Esophagus muscularis mucosa (tissue), 4 donors: ENCODE results near the gene SLC7A11. TPM values are rescaled to one million over a fixed set of nuclear protein-coding genes. Genes with fewer than 3 reads are reported as not detected.
"Not testable (repeated sequence)": the region's sequence is repeated elsewhere in the genome, so short reads cannot be mapped to it uniquely, and the experiment has no call there.

ENCODE experiments used
- DNase-seq: peaks from one replicate; pipeline ENCODE4 v3.0.0-alpha.2; 2017; ENCODE audit errors: extremely low spot score
- H3K27ac ChIP-seq, 4 donors: fragments of 200-600 bp; sonication (generic); replicated peaks in 1 of 4; 1 replicate in 3 of 4; 2 replicates in 1 of 4; pipeline ENCODE4 v1.5.1; 2016 to 2019; ENCODE audit warnings: mild to moderate bottlenecking in 1 of 4
- H3K27me3 ChIP-seq, 4 donors: fragments of 200-600 bp; sonication (generic); one replicate each; pipeline versions ENCODE4 v1.5.1 to v1.6.0; 2016 to 2019
- H3K36me3 ChIP-seq, 4 donors: fragments of 200-600 bp; sonication (generic); one replicate each; pipeline ENCODE4 v1.5.1; 2016 to 2019
- H3K4me1 ChIP-seq, 4 donors: fragments of 200-600 bp; sonication (generic); one replicate each; pipeline ENCODE4 v1.5.1; 2016 to 2019
- H3K4me3 ChIP-seq, 4 donors: fragments of 200-600 bp; sonication (generic); 1 replicate in 2 of 4; 2 replicates in 2 of 4; pipeline ENCODE4 v1.5.1; 2016 to 2019; ENCODE audit warnings: mild to moderate bottlenecking in 4 of 4, moderate library complexity in 1 of 4
- H3K9me3 ChIP-seq, 4 donors: fragments of 200-600 bp; sonication (generic); 1 replicate in 3 of 4; 2 replicates in 1 of 4; pipeline ENCODE4 v1.5.1; 2016 to 2019
- CTCF ChIP-seq, 3 experiments: fragments of 200-600 bp in 2 of 3; fragments of 450-650 bp in 1 of 3; sonication (generic) in 2 of 3; IDR thresholded peaks; one replicate each; pipeline ENCODE4 v1.5.1; 2017 to 2019; ENCODE audit warnings: antibody characterized with exemption in 3 of 3, mild to moderate bottlenecking in 2 of 3, moderate library complexity in 1 of 3
- EP300 ChIP-seq: sonication (generic); formaldehyde crosslinking; IDR thresholded peaks from one replicate; pipeline ENCODE4 v1.6.1; 2017; ENCODE audit warnings: antibody characterized with exemption
- POLR2A ChIP-seq: fragments of 450-650 bp; IDR thresholded peaks from one replicate; pipeline ENCODE4 v1.6.1; 2017; ENCODE audit warnings: antibody characterized with exemption, moderate library complexity, mild to moderate bottlenecking, low read depth
- POLR2AphosphoS5 ChIP-seq, 2 donors: sonication (generic); formaldehyde crosslinking; IDR thresholded peaks; one replicate each; pipeline ENCODE4 v1.6.1; 2017; ENCODE audit warnings: antibody characterized with exemption in 2 of 2
- WGBS: methylation state at CpG from one replicate; pipeline ENCODE4 v1.1.5; 2018; 5-methylcytosine and 5-hydroxymethylcytosine counted together
- intact Hi-C: fragments of 100-400 bp; cut with DNase I; formaldehyde crosslinking; loops from one replicate; pipeline ENCODE4 v1.15.1; 2023
- total RNA-seq, 4 donors: library from RNA; depleted of rRNA; stranded (reverse); fragments of >200 nt; gene quantifications; one replicate each; pipeline versions ENCODE4 v1.1.0 to v1.2.1, GENCODE V29; 2016

SLC7A11 gene
- total RNA-seq, 4 donors from 2014 or later: 0.19 to 0.83 (median 0.31) TPM

- Histone ChIP-seq H3K4me3 (no peak overlapping the region), H3K27me3 (no peaks in the 10 kb centered on the region), H3K4me1 (peaks cover 0 to 16% (median 11%) of the 10 kb centered on the region in 4 donors), H3K9me3 (no peaks in the 10 kb centered on the region), H3K27ac (peak overlapping the region in 3 of 4 donors; percentile 25 to 51 (median 40)), H3K36me3 (no peaks in the 10 kb centered on the region)
- WGBS: 13% methylated on average over 4 of the region's 4 CpGs
- intact Hi-C loops: no loop called here
- no peak for TF ChIP-seq POLR2A
- peak in 1 of 3 experiments; percentile 15 for TF ChIP-seq CTCF (IDR thresholded peaks at IDR 0.05)
- TF ChIP-seq EP300: no peak
- no peak for TF ChIP-seq POLR2AphosphoS5 (IDR thresholded peaks at IDR 0.05)
- no peak for DNase-seq
Measured at GRCh38 chr4:138222046-138222445, 20.1 kb downstream of the SLC7A11 start.

- Histone ChIP-seq H3K36me3 (no peaks in the 10 kb centered on the region), H3K4me1 (peaks cover 0 to 16% (median 11%) of the 10 kb centered on the region in 4 donors), H3K27ac (no peak overlapping the region), H3K27me3 (no peaks in the 10 kb centered on the region), H3K4me3 (no peak overlapping the region), H3K9me3 (no peaks in the 10 kb centered on the region)
- TF ChIP-seq EP300 (no peak), POLR2A (no peak), POLR2AphosphoS5 (IDR thresholded peaks at IDR 0.05) (no peak), CTCF (IDR thresholded peaks at IDR 0.05) (no peak)
- intact Hi-C loops: no loop called here
- WGBS: 78% methylated on average over 5 of the region's 5 CpGs
- DNase-seq: no peak
Measured at GRCh38 chr4:138218976-138219375, 23.2 kb downstream of the SLC7A11 start.

GRCh38 chr4:138217567-138217966 lies 24.6 kb downstream of the SLC7A11 start:
- H3K27ac ChIP-seq: no peak overlapping the region
- 90% methylated on average over 5 of the region's 5 CpGs for WGBS
- no peaks in the 10 kb centered on the region for H3K36me3 ChIP-seq
- TF ChIP-seq POLR2AphosphoS5 (IDR thresholded peaks at IDR 0.05) (no peak), CTCF (IDR thresholded peaks at IDR 0.05) (no peak), EP300 (no peak), POLR2A (no peak)
- no peak for DNase-seq
- intact Hi-C loops: no loop called here
- peaks cover 0 to 12% (median 8%) of the 10 kb centered on the region in 4 donors for H3K4me1 ChIP-seq
- no peak overlapping the region for H3K4me3 ChIP-seq
- H3K27me3 ChIP-seq: no peaks in the 10 kb centered on the region
- no peaks in the 10 kb centered on the region for H3K9me3 ChIP-seq

- Histone ChIP-seq H3K4me3 (no peak overlapping the region), H3K4me1 (peaks cover 0 to under 1% (median 0%) of the 10 kb centered on the region in 4 donors), H3K36me3 (no peaks in the 10 kb centered on the region), H3K9me3 (no peaks in the 10 kb centered on the region), H3K27ac (no peak overlapping the region), H3K27me3 (no peaks in the 10 kb centered on the region)
- intact Hi-C loops: no loop called here
- WGBS: 79% methylated on average over 4 of the region's 4 CpGs
- no peak for DNase-seq
- no peak for TF ChIP-seq POLR2AphosphoS5 (IDR thresholded peaks at IDR 0.05)
- no peak for TF ChIP-seq POLR2A
- no peak for TF ChIP-seq EP300
- no peak for TF ChIP-seq CTCF (IDR thresholded peaks at IDR 0.05)
Measured at GRCh38 chr4:138216272-138216867, 25.8 kb downstream of the SLC7A11 start.

GRCh38 chr4:138210576-138210975 lies 31.6 kb downstream of the SLC7A11 start:
- H3K4me1 ChIP-seq, H3K9me3 ChIP-seq, H3K27ac ChIP-seq, H3K36me3 ChIP-seq, H3K27me3 ChIP-seq, DNase-seq, H3K4me3 ChIP-seq, intact Hi-C loops: not testable (repeated sequence)
- WGBS: 68% methylated on average over 2 of the region's 2 CpGs
